PC-9 (cell line): ENCODE data around the gene LSM3. TPM values are rescaled to one million over a fixed set of nuclear protein-coding genes. Genes with fewer than 3 reads are reported as not detected.

Experiments
- BruUV-seq: library from RNA; stranded (reverse); fragments of 400-500 nt; replicated peaks from 2 replicates; lab custom pipeline; 2021; lab: Mats Ljungman, UMichigan
- CTCF ChIA-PET: fragments of 300-600 bp; sonication (Branson Sonifier 250); formaldehyde crosslinking; loops from one replicate; lab custom pipeline; 2022; ENCODE audit warnings: antibody characterized with exemption; lab: Charles Lee
- POLR2A ChIA-PET: fragments of 300-600 bp; sonication (Branson Sonifier 250); formaldehyde crosslinking; loops from one replicate; lab custom pipeline; 2022; ENCODE audit warnings: antibody characterized with exemption; ENCODE audit not compliant: unreplicated experiment; lab: Charles Lee
- DNase-seq, 2 experiments: peaks; one replicate each; pipeline versions ENCODE4 v3.0.0 to v3.0.0-alpha.2; 2015 to 2022; ENCODE audit warnings: mixed read lengths in 1 of 2
- H2AFZ ChIP-seq: fragments of 200-600 bp; sonication (generic); 2 replicates; pipeline ENCODE4 v1.8.1; 2017; ENCODE audit warnings: antibody characterized with exemption
- H3F3A ChIP-seq: fragments of 200-600 bp; sonication (generic); 2 replicates; pipeline ENCODE4 v1.8.1; 2017; ENCODE audit warnings: antibody characterized with exemption, mild to moderate bottlenecking, low read depth; ENCODE audit not compliant: insufficient read depth
- H3K27ac ChIP-seq: fragments of 200-600 bp; sonication (generic); 2 replicates; pipeline ENCODE4 v1.6.1; 2016; ENCODE audit warnings: mixed run types
- H3K27me3 ChIP-seq: fragments of 200-600 bp; sonication (generic); 2 replicates; pipeline ENCODE4 v1.6.1; 2016; ENCODE audit warnings: low read depth, mixed run types; ENCODE audit not compliant: insufficient read depth
- H3K36me3 ChIP-seq: fragments of 200-600 bp; sonication (generic); 2 replicates; pipeline ENCODE4 v1.6.1; 2016; ENCODE audit warnings: low read depth, mixed run types
- H3K4me1 ChIP-seq: fragments of 200-600 bp; sonication (generic); replicated peaks from 2 replicates; pipeline ENCODE4 v1.6.1; 2016; ENCODE audit warnings: mixed run types; ENCODE audit not compliant: insufficient read depth
- H3K4me2 ChIP-seq: fragments of 200-600 bp; sonication (generic); 2 replicates; pipeline ENCODE4 v1.6.1; 2017; ENCODE audit warnings: mixed run types
- H3K4me3 ChIP-seq: fragments of 200-600 bp; sonication (generic); 2 replicates; pipeline ENCODE4 v1.6.1; 2016; ENCODE audit warnings: mixed run types
- H3K79me2 ChIP-seq: fragments of 200-600 bp; sonication (generic); 2 replicates; pipeline ENCODE4 v1.6.1; 2017; ENCODE audit warnings: low read depth, mixed run types
- H3K9me2 ChIP-seq: fragments of 200-600 bp; sonication (generic); 2 replicates; pipeline ENCODE4 v1.8.1; 2017; ENCODE audit warnings: mild to moderate bottlenecking; ENCODE audit not compliant: insufficient read depth
- H3K9me3 ChIP-seq: fragments of 200-600 bp; sonication (generic); 2 replicates; pipeline ENCODE4 v1.8.1; 2016; ENCODE audit warnings: low read depth; ENCODE audit not compliant: insufficient read depth
- H4K20me1 ChIP-seq: fragments of 200-600 bp; sonication (generic); 2 replicates; pipeline ENCODE4 v1.8.1; 2017; ENCODE audit not compliant: insufficient read depth
- CTCF ChIP-seq: fragments of 200-600 bp; sonication (generic); conservative IDR thresholded peaks from 2 replicates; pipeline ENCODE4 v1.6.1; 2017; ENCODE audit warnings: mixed run types, antibody characterized with exemption, mild to moderate bottlenecking, moderate library complexity
- EZH2 ChIP-seq: fragments of 200-600 bp; sonication (generic); IDR thresholded peaks from 2 replicates; pipeline ENCODE4 v1.8.0; 2017; ENCODE audit warnings: antibody characterized with exemption, low read depth
- intact Hi-C: fragments of 100-400 bp; cut with micrococcal nuclease; formaldehyde crosslinking; loops from one replicate; pipeline ENCODE4 v1.10.0; 2022; ENCODE audit not compliant: unreplicated experiment
- total RNA-seq: library from RNA; stranded (reverse); gene quantifications from 2 replicates; pipeline ENCODE4 v1.2.3, GENCODE V29; 2021

LSM3 gene
- total RNA-seq, 1 experiment from 2014 or later: 18.3 TPM

DNA sequence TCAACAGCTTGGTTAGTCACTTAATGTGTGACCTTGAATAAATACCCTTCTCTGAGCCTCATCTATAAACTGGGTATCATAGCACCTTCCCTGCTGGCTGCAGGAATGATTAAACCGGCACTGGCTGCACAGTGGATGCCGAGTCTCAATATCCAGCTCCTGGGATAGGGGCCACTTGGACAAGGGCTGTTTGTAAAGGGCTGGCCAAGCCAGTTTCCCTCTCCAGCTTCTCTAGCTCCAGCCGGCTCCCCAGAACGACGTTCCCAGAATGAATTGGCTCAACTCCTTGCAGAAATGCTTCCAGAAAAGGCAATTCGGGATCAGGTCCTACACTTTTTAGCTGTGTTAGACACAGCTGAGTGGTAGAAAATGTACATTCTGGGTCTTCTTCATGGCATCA lies 58.8 kb downstream of the LSM3 start:
- no peak for DNase-seq
- peaks cover 14% of the 10 kb centered on the region for H3K9me3 ChIP-seq
- H4K20me1 ChIP-seq: no peaks in the 10 kb centered on the region
- H3K9me2 ChIP-seq: no peaks in the 10 kb centered on the region
- peaks cover 38% of the 10 kb centered on the region for H3K4me1 ChIP-seq
- TF ChIP-seq CTCF: no peak
- no peak for TF ChIP-seq EZH2
- H3F3A ChIP-seq: peaks cover 34% of the 10 kb centered on the region
- no peaks in the 10 kb centered on the region for H3K27me3 ChIP-seq
- no peaks in the 10 kb centered on the region for H3K79me2 ChIP-seq
- no peak overlapping the region for H3K27ac ChIP-seq
- no peak overlapping the region for H3K4me2 ChIP-seq
- no peak overlapping the region for H2AFZ ChIP-seq
- H3K4me3 ChIP-seq: no peak overlapping the region
- intact Hi-C loops: no loop called here
- POLR2A ChIA-PET: no interaction called here
- no TSS peak for BruUV-seq
- CTCF ChIA-PET: no interaction called here
- no peaks in the 10 kb centered on the region for H3K36me3 ChIP-seq

DNA sequence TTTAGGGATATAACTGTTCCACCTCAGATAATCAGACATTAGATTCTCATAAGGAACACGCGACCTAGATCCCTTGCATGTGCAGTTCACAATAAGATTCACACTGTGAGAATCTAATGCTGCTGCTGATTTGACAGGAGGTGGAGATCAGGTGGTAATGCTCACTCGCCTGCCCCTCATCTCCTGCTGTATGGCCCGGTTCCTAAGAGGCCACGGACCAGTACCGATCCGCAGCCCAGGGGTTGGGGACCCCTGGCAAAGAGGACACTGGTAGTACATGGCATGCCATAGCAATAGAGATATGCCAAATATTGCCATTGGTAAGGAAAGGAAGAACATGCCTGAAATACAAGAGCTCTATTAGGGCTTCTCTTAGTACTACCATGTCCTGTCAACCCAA lies 59.7 kb downstream of the LSM3 start:
- no peak overlapping the region for H3K4me3 ChIP-seq
- no peaks in the 10 kb centered on the region for H3K9me2 ChIP-seq
- H3K9me3 ChIP-seq: peaks cover 6% of the 10 kb centered on the region
- H3K27me3 ChIP-seq: no peaks in the 10 kb centered on the region
- peaks cover 37% of the 10 kb centered on the region for H3K4me1 ChIP-seq
- POLR2A ChIA-PET: no interaction called here
- intact Hi-C loops: no loop called here
- H4K20me1 ChIP-seq: no peaks in the 10 kb centered on the region
- BruUV-seq: no TSS peak
- no peak overlapping the region for H3K4me2 ChIP-seq
- H3F3A ChIP-seq: peaks cover 30% of the 10 kb centered on the region
- no peaks in the 10 kb centered on the region for H3K36me3 ChIP-seq
- DNase-seq: no peak
- TF ChIP-seq CTCF (no peak), EZH2 (no peak)
- H3K79me2 ChIP-seq: no peaks in the 10 kb centered on the region
- no peak overlapping the region for H3K27ac ChIP-seq
- CTCF ChIA-PET: interaction anchor here (0.6 kb wide), 1 partner anchor 88 kb away, joined by 5 read pairs; no protein-coding TSS in a partner anchor
- H2AFZ ChIP-seq: no peak overlapping the region

GRCh38 chr3:14238930-14239329 lies 60.3 kb downstream of the LSM3 start:
- no peak overlapping the region for H2AFZ ChIP-seq
- H3F3A ChIP-seq: peaks cover 24% of the 10 kb centered on the region
- H3K9me3 ChIP-seq: peaks cover under 1% of the 10 kb centered on the region
- no peak for DNase-seq
- H3K4me1 ChIP-seq: peaks cover 39% of the 10 kb centered on the region
- no peaks in the 10 kb centered on the region for H3K36me3 ChIP-seq
- no TSS peak for BruUV-seq
- no peaks in the 10 kb centered on the region for H3K79me2 ChIP-seq
- CTCF ChIA-PET: interaction anchor here (0.6 kb wide), 1 partner anchor 87 kb away, joined by 5 read pairs; no protein-coding TSS in a partner anchor
- TF ChIP-seq EZH2 (no peak), CTCF (no peak)
- H3K4me3 ChIP-seq: no peak overlapping the region
- no peaks in the 10 kb centered on the region for H4K20me1 ChIP-seq
- POLR2A ChIA-PET: interaction anchor here (0.7 kb wide), 1 partner anchor 78 kb away, joined by 4 read pairs; no protein-coding TSS in a partner anchor
- no peaks in the 10 kb centered on the region for H3K27me3 ChIP-seq
- no peak overlapping the region for H3K4me2 ChIP-seq
- no peaks in the 10 kb centered on the region for H3K9me2 ChIP-seq
- no peak overlapping the region for H3K27ac ChIP-seq
- intact Hi-C loops: no loop called here
